Measurements from ENCODE around the gene SOST.

GRCh38 chr17:43755389-43755875 is 3.2 kb downstream of the SOST start:
- TF ChIP-seq, protein P1, sequence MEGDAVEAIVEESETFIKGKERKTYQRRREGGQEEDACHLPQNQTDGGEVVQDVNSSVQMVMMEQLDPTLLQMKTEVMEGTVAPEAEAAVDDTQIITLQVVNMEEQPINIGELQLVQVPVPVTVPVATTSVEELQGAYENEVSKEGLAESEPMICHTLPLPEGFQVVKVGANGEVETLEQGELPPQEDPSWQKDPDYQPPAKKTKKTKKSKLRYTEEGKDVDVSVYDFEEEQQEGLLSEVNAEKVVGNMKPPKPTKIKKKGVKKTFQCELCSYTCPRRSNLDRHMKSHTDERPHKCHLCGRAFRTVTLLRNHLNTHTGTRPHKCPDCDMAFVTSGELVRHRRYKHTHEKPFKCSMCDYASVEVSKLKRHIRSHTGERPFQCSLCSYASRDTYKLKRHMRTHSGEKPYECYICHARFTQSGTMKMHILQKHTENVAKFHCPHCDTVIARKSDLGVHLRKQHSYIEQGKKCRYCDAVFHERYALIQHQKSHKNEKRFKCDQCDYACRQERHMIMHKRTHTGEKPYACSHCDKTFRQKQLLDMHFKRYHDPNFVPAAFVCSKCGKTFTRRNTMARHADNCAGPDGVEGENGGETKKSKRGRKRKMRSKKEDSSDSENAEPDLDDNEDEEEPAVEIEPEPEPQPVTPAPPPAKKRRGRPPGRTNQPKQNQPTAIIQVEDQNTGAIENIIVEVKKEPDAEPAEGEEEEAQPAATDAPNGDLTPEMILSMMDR (IDR thresholded peaks at IDR 0.05; ENCODE audit: extremely low read depth in 1 of 2, insufficient read depth in 1 of 2, low read depth in 1 of 2, low read length in 2 of 2): peak in 1 of 2 donors; percentile 8
- TF ChIP-seq POLR2AphosphoS5 (IDR thresholded peaks at IDR 0.05; ENCODE audit: insufficient read depth, low read depth, low read length): no peak
- no peak for TF ChIP-seq POLR2A (IDR thresholded peaks at IDR 0.05; ENCODE audit: low read depth, low read length)
- no peak for TF ChIP-seq MYC (IDR thresholded peaks at IDR 0.05; ENCODE audit: low read depth, low read length)
- TF ChIP-seq EZH2 (IDR thresholded peaks at IDR 0.05; ENCODE audit: borderline replicate concordance, low read depth, low read length, severe bottlenecking): no peak
- no peak for TF ChIP-seq MAX (IDR thresholded peaks at IDR 0.05; ENCODE audit: insufficient read depth, insufficient read length)
- TF ChIP-seq JUN (IDR thresholded peaks at IDR 0.05; ENCODE audit: borderline replicate concordance, insufficient read depth, insufficient read length, low read depth): no peak
